ENCODE measurements around the gene OR7A5.
"Not testable (repeated sequence)": the region's sequence is repeated elsewhere in the genome, so short reads cannot be mapped to it uniquely, and the experiment has no call there.

Gene OR7A5

DNA sequence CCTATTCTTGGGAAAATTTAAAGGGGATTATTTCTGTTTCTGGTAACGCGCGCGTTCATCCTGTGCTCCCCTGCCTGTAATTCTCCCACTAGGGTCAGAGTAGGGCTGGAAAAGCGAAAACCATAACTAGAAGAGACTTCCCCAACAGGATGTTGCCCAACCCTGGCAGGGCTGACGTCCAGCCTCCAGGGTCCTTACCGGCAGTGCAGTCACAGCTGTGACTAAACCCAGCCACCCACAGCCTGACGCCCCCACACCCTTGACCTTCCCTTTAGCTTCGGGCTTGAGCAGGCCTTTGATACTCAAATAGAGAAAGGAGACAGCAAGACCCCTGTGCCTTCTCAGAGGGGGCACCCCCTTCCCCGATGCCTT lies 50.3 kb downstream of the OR7A5 start:
- DNase-seq, result not testable (repeated sequence)

GRCh38 chr19:14783410-14783998 lies 51.5 kb downstream of the OR7A5 start:
- DNase-seq, result not testable (repeated sequence)

DNA sequence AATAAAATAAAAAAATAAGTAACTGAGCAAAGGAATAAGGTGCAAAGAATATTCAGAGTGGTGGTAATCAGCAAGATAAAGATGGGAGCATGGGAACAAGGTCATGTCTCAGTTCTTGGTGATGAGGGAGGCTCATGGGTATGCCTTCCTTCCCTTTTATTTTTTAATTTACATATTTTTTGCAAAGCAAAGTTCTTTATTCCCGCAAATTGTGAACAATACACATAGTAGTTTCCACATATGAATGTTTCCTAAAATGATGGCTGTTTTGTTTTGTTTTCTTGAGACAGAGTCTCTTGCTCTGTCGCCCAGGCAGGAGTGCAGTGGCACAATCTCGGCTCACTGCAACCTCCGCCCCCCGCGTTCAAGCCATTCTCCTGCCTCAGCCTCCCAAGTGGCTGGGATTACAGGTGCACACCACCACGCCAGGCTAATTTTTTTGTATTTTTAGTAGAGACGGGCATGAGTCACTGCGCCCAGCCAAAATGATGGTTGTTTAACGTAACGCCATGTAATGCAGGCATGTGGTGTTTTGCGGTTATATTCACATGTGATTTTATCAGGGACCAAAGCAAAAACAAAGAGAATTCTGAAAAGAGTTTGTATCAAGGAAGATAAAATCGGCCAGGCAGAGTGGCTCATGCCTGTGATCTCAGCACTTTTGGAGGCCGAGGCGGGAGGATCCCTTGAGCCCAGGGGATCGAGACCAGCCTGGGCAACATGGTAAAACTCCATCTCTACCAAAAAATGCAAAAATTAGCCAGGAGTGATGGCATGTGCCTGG lies 52.2 kb downstream of the OR7A5 start:
- DNase-seq, result no peak

DNA sequence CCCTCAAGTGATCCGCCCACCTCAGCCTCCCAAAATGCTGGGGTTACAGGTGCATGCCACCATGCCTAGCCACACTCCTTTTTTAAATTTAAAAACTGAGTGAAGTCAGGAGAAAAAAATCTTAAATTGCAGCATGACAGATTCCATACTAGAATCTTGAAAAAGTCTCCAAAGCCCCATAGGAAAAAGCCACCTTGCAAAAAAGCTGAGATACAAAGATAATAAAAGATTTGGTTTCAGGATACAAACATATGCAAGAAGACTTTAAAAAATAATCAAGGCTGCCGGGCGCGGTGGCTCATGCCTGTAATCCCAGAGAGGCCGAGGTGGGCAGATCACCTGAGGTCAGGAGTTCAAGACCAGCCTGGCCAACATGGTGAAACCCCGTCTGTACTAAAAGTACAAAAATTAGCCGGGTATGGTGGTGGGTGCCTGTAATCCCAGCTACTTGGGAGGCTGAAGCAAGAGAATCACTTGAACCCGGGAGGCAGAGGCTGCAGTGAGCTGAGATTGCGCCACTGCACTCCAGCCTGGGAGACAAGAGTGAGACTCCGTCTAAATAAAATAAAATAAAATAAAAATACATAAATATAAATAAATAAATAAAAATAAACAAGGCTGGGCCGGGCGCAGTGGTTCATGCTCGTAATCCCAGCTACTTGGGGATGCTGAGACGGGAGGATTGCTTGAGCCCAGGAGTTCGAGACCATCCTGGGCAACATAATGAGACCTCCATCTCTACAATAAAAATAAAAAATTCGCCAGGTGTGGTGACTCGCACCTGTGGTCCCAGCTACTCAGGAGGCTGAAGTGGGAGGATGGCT lies 53.1 kb downstream of the OR7A5 start:
- not testable (repeated sequence) for DNase-seq

DNA sequence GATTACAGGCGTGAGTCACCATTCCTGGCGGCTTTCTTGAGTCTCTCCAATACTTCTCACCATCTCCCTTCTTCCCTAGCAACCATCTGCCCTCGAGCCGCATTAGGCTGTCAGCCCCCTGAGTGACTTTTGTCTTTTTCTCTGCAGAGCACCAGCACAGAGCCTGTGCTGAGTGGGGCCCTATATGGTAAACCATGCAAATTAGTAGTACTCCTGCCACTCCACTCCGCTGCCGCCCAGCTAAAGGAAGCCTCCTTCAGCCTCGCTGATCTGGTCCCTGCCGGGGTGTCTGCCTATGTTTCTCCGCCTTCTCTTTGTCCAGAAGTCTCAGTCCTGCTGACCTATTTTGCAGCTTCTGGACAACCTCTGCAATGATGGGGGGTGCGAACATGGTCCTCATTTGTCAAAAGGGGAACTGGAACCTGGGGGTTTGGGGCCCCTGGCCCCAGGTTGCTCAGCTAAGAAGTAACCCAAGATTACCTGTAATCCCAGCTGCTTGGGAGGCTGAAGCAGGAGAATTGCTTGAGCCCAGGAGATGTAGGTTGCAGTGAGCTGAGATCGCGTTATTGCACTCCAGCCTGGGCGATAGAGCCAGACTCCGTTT lies 54.3 kb downstream of the OR7A5 start:
- not testable (repeated sequence) for DNase-seq

DNA sequence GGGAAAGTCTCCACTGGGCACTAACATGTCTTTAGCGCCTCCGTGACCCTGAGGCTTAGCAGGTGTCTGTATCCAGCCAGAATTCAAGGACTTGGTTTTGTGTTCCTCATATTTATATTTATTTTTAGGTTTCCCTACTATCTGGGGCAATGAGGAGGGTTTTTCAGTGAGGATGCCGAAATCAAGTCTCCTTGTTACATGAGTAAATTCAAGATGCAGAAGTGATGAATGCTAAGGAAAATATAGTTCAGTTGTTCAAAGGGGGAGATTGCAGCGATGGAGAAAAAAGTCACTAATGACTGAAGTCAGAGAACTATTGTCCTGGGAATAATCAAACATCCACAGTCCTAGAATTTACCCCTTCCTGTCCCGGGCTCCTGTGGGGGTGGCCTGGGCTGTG lies 55.8 kb downstream of the OR7A5 start:
- DNase-seq, result no peak

DNA sequence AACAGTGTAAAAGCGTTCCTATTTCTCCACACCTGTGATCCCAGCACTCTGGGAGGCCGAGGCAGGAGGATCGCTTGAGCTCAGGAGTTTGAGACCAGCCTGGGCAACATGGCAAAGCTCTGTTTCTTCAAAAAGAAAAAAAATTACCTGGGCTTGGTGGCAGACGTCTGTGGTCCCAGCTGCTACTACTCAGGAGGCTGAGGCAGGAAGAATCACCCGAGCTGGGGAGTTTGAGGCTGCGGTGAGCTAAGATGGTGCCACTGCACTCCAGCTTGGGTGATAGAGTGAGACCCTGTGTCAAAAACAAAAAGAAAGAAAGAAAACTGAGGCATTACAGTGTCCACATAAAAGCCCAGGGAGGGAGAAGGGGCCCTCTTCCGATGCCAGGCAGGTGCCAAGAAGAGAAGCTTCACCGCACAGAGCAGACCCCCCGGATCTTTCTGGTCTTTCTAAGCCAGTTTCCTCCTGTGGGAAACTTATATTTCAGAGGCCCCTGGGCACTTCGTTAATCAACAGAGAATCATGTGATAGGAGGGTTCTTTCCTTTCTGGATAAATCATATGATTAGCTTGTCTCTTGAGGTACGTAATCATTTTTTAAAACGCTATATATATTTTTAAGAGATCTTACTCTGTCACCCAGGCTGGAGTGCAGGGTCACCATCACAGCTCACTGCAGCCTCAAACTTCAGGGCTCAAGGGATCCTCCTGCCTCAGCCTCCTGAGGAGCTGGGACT lies 56.7 kb downstream of the OR7A5 start, which contains the start of gene ADGRE2:
TSS of gene ADGRE2 (minus strand) at position 451 of the 736 bp plus-strand sequence. CDS start 1,804 bp downstream, outside the sequence.
- not testable (repeated sequence) for DNase-seq

- DNase-seq, result not testable (repeated sequence)
These were observed 57.3 kb downstream of the OR7A5 start for GRCh38 chr19:14777645-14778044.

Measured in NCI-H2171 (cell line).